Measurements from ENCODE around the gene RBM39.

RBM39 gene

GRCh38 chr20:35669681-35670080, 72.4 kb downstream of the RBM39 start:
- no peak for DNase-seq (ENCODE audit: low spot score)

- DNase-seq (ENCODE audit: low spot score) = no peak
Observed at GRCh38 chr20:35669221-35669620, 72.8 kb downstream of the RBM39 start.

DNA sequence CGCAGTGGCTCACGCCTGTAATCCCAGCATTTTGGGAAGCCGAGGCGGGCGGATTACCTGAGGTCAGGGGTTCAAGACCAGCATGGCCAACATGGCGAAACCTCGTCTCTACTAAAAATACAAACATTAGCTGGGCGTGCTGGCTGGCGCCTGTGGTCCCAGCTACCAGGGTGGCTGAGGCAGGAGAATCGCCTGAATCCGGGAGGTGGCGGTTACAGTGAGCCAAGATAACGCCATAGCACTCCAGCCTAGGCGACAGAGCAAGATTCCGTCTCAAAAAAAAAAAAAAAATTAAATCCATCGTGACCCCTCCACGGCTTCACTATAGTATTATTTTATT, 76.1 kb downstream of the RBM39 start:
- no peak for DNase-seq (ENCODE audit: low spot score)

DNA sequence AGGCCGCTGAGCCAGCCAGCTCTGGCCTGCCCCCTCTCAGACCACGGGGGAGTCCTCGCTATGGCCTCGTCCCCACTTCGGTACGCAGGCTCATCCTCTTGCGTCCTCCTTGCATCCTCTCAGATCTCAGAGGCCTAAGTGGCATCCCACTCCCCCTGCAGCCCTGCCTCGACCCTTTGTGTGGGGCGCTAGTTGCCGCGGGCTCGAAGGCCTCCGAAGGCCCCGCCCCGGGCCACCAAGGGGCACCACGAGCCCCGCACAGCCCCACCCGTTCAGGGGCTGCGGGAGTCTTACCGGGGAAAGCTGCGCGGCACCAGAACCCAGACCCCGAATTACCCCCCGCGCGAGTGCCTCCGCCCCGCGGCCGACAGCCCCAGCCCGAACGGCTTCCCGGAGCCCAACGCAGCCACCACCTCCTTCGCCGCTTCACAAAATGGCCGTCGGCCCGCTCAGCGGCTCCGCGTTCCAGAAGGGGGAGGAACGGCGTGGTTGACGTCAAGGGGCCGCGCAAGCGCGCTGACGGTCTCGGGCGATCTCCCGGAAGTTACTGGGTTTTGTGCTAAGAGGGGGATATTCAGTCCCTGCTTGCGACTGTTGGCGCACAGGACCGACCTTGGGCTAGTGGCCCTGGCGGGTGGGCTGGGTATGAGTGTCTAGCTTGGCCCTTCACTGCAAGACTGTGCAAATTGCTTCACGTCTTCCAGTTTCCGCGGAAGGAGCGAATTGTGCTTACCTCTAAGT, 77.4 kb downstream of the RBM39 start, which contains the start of the genes CPNE1 and RBM12:
Gene CPNE1, minus strand, starts transcription at position 435 of the 741 bp plus-strand sequence. CDS start 31,977 bp downstream, outside the sequence.
Gene RBM12, minus strand, starts transcription at position 435 of the 741 bp plus-strand sequence. CDS start 9,578 bp downstream, outside the sequence.
- DNase-seq (ENCODE audit: low spot score) = peak; percentile 96

DNA sequence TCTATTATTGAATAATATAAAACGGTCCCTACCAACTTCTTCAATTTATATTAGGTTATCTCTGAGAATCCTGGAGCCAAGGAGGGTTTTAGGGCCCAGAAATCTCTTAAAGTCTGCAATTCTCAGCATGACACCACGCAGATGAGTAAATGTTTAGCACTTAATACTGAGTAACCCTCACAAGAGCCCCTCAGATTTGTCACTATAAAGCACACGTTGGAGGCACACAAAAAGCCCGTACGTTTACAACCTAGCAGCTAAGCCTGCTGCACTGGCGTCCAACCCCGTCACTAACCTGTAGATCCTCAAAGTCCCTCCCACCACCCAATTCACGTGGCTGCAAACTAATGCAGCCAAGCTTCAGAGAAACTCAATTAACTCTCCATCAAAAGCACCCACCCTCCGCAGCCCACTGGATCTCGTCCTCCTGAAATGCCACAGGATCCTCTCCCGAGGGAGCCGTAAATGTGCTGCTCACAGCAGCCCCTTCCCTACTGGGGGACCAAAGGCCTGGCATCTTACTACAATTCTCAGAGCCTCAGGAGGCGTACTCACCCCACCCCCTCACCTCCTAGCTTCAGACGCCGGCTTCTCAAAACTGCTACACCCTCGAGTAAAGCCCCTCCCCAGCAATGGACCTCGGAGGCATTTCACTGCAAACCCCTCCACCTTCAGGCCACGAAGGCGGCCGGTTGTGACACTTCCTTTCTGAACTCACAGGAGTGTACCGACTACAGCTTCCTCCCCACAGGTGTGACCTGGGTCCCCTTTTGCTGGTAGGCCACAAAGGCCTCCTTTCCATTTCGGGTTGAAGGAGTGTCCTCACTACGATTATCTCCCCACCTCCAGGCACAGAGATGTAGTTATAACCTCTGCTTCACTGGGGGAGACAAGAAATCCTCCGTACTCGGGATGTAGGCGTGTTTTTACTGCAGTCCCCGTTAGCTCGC, 78.3 kb downstream of the RBM39 start:
- peak; percentile 82 for DNase-seq (ENCODE audit: low spot score)

DNA sequence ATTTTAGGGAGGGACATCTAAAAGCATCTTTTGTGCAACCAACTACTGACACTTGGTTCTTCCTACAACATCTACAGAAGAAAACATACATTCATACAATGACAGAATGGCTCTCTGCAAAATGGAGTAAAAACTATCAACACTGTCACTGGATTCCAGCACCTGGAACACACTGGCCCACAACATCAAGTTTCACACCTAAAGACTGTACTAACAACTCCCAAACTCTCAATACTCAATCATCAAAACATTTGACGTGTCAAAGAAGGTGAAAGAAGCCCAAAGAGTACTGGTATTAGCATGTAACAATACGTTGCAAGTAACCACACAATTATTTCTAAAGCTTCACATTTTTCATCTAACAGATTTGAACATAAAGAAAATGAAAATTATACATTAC, 79.5 kb downstream of the RBM39 start:
- peak; percentile 22 for DNase-seq (ENCODE audit: low spot score)

DNA sequence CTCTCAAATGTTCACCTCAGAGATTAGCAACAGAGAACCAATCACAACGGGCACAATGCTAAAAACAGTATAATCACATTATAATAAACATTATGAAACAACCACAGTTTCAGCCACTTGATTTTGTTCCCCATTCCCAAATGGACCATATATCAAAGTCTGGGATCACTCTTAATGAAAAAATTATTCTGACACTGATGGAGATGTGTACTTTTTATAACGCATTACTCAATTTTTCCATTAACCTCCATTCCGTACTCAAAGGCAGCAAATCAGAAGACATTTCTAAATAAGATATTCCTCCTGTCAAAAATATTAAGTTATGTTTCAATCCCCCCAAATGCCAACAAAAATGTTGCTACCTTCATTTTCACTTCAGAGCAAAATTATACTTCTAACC, 80.2 kb downstream of the RBM39 start:
- peak; percentile 27 for DNase-seq (ENCODE audit: low spot score)

DNA sequence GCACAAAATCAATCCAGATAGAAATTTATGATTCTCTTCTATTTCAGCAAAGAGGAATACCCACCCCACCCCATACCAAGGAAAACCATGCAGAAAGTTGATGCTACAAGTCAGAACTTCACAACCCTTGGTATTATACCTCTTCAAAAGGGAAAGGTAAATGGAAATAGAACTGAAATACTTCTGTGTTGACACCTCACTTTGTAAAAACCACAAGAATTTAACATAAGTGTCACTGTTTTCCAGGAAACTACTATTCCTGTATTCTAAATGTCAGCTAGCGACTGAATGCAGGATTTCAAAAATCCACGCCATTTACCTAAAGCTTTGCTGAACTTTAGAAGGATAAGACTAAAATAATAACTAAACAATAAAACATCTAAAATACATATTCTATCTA, 81.0 kb downstream of the RBM39 start:
- DNase-seq (ENCODE audit: low spot score) = no peak

DNA sequence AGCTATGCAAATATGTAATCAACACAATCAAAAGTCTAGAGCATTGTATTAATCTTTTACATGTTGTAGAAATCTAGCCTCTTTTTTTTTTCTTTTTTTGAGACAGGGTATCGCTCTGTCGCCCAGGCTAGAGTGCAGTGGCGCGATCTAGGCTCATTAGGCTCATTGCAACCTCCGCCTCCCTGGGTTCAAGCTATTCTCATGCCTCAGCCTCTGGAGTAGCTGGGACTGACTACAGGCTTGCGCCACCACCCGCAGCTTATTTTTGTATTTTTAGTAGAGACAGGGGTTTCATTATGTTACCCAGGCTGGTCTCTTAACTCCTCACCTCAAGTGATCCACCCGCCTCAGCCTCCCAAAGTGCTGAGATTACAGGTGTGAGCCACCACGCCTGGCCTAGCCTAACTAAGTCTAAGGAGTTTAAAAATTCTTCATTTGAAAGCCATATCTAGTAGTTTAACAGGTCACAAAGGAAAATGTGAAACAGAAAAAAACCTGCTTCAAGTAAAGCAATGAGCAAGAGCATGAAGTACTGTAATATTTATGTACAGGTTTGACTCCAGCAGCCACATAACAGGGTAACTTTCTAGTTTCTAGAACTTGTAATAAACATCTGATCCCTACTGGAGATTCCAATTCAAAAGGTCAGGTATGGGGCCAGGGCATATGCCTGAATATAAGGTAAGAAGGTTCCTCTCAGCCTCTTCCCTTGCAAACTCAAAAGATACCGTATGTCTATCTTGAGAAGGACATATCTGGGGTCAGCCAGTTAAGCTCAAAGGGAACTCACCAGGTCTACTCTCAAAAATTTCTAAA, 81.7 kb downstream of the RBM39 start:
- DNase-seq (ENCODE audit: low spot score) = no peak

- no peak for DNase-seq (ENCODE audit: low spot score)
Observed at GRCh38 chr20:35657271-35657670, 84.8 kb downstream of the RBM39 start.

DNA sequence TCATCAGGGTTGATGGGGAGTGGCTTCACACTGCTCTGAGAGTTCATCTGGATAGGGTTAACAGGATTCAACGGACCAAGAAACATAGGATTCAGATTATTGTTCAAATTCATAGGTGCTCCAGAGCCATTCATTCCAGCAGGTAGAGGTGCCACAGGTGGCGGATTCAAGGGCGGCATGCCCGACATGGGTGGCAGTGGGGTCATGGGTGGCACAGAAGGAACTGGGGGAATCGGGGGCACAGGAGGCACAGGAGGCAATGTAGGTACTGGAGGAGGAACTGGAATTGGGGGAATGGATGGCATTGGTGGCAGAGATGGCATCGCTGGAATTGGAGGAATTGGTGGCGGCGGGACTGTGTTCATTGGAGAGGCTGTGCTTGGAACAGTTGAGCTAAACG, 87.6 kb downstream of the RBM39 start:
- no peak for DNase-seq (ENCODE audit: low spot score)

DNA sequence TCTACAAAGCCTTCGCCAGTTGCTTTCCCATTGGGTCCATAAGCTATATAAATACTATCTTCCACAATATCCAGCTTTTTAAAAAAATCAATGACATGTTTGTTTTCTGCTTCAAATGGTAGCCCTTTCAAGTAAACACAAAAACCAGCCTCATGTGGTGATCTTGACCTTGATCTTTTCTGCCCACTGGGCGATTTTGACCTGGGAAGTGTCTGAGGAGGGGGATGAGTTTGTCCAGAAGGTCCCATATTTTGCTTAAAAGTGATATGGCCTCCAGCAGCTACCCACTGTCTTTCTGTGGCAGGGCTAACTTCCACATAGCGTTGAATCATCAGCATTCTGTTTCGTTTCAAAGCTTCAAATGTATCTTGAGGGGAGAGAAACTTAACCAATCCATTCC, 88.2 kb downstream of the RBM39 start:
- no peak for DNase-seq (ENCODE audit: low spot score)
